A549 (cell line): ENCODE measurements around the gene DPH5. TPM values are rescaled to one million over a fixed set of nuclear protein-coding genes. Genes with fewer than 3 reads are reported as not detected.

Experiments used
- ATAC-seq, 2 experiments: fragments of 200-7000 bp in 1 of 2; fragments of >200 bp in 1 of 2; cut with Nextera tagmentation in 1 of 2; cut with Tn5 transposase in 1 of 2; 3 replicates each; pipeline versions ENCODE4 v1.8.0 to v1.9.1; 2018 to 2020; ENCODE audit warnings: mild to moderate bottlenecking in 1 of 2, moderate library complexity in 1 of 2
- CTCF ChIA-PET: fragments of 300-600 bp; sonication (Branson Sonifier 250); formaldehyde crosslinking; extraction: SDS; loops from one replicate; lab custom pipeline; 2021; ENCODE audit warnings: antibody characterized with exemption, inconsistent platforms; lab: Yijun Ruan, JAX
- POLR2A ChIA-PET: fragments of 350-600 bp; formaldehyde crosslinking; extraction: SDS; loops from one replicate; lab custom pipeline; 2021; ENCODE audit warnings: antibody characterized with exemption, inconsistent platforms; lab: Yijun Ruan, JAX
- DNase-seq, 2 experiments: peaks; one replicate each; pipeline versions ENCODE4 v3.0.0 to v3.0.0-alpha.2; 2011 to 2016; ENCODE audit warnings: low read depth in 1 of 2, low spot score in 1 of 2
- FAIRE-seq: peaks from 2 replicates; lab custom pipeline; 2011; peaks lifted over from hg19 to GRCh38; lab: Jason Lieb, UNC
- H3K27ac ChIP-seq, 2 experiments: fragments of >200 bp; sonication (Bioruptor Twin); formaldehyde crosslinking; 3 replicates each; pipeline ENCODE4 v1.5.1; 2016 to 2017
- H3K4me1 ChIP-seq: fragments of >200 bp; sonication (Bioruptor Twin); formaldehyde crosslinking; 3 replicates; pipeline ENCODE4 v1.6.1; 2016
- H3K4me2 ChIP-seq: fragments of >200 bp; sonication (Bioruptor Twin); formaldehyde crosslinking; 3 replicates; pipeline ENCODE4 v1.6.1; 2016
- H3K4me3 ChIP-seq: fragments of >200 bp; sonication (Bioruptor Twin); formaldehyde crosslinking; 3 replicates; pipeline ENCODE4 v1.5.1; 2016
- H3K9me3 ChIP-seq: fragments of >200 bp; sonication (Bioruptor Twin); formaldehyde crosslinking; 3 replicates; pipeline ENCODE4 v1.6.1; 2016
- BHLHE40 ChIP-seq: IDR thresholded peaks from 2 replicates; pipeline ENCODE4 v1.6.1; 2012; ENCODE audit warnings: low read depth, low read length, inconsistent platforms
- CBX8 ChIP-seq: fragments of 200-600 bp; sonication (generic); IDR thresholded peaks from 2 replicates; pipeline ENCODE4 v1.6.1; 2016
- CEBPB ChIP-seq, 2 experiments: fragments of >200 bp in 1 of 2; sonication (Bioruptor Twin) in 1 of 2; formaldehyde crosslinking in 1 of 2; IDR thresholded peaks; 2 replicates each; pipeline ENCODE4 v1.6.1; 2012 to 2016
- CHD2 ChIP-seq: fragments of 150-350 bp; IDR thresholded peaks from 2 replicates; pipeline ENCODE4 v1.6.1; 2014; ENCODE audit warnings: low read length; ENCODE audit not compliant: partially characterized antibody
- EHF ChIP-seq: fragments of 250-450 bp; sonication (Bioruptor Pico); IDR thresholded peaks from 2 replicates; pipeline ENCODE4 v1.5.0; 2020; ENCODE audit warnings: mild to moderate bottlenecking
- EP300 ChIP-seq, 2 experiments: fragments of >200 bp; sonication (Bioruptor Twin); formaldehyde crosslinking; IDR thresholded peaks; 2 replicates in 1 of 2; 3 replicates in 1 of 2; pipeline ENCODE4 v1.6.1; 2016 to 2017
- ESRRA ChIP-seq: fragments of 150-350 bp; IDR thresholded peaks from 2 replicates; pipeline ENCODE4 v1.6.1; 2014; ENCODE audit warnings: mild to moderate bottlenecking, low read length, borderline replicate concordance
- FOSB ChIP-seq: fragments of 250-450 bp; sonication (Bioruptor Pico); IDR thresholded peaks from 2 replicates; pipeline ENCODE4 v1.5.0; 2020; ENCODE audit warnings: mild to moderate bottlenecking, moderate library complexity
- FOSL2 ChIP-seq, 2 experiments: fragments of 450-650 bp in 1 of 2; fragments of >200 bp in 1 of 2; sonication (Bioruptor Twin) in 1 of 2; formaldehyde crosslinking; IDR thresholded peaks; 2 replicates each; pipeline versions ENCODE4 v1.5.0 to v1.6.1; 2016 to 2020; ENCODE audit warnings: mild to moderate bottlenecking in 1 of 2, moderate library complexity in 1 of 2
- HDAC2 ChIP-seq: fragments of 200-600 bp; sonication (generic); IDR thresholded peaks from 2 replicates; pipeline ENCODE4 v1.6.1; 2016
- HEYL ChIP-seq: fragments of 250-450 bp; sonication (Bioruptor Pico); IDR thresholded peaks from 2 replicates; pipeline ENCODE4 v1.8.0; 2021; ENCODE audit warnings: mild to moderate bottlenecking, moderate library complexity
- HOXA7 ChIP-seq: fragments of 250-450 bp; sonication (Bioruptor Pico); IDR thresholded peaks from 2 replicates; pipeline ENCODE4 v1.5.0; 2020; ENCODE audit warnings: mild to moderate bottlenecking, moderate library complexity
- HOXB13 ChIP-seq: fragments of 250-450 bp; sonication (Bioruptor Pico); IDR thresholded peaks from 2 replicates; pipeline ENCODE4 v1.5.0; 2020; ENCODE audit warnings: low read depth, mild to moderate bottlenecking, moderate library complexity
- JUN ChIP-seq, 2 experiments: fragments of >200 bp; sonication (Bioruptor Twin); formaldehyde crosslinking; IDR thresholded peaks; 2 replicates in 1 of 2; 3 replicates in 1 of 2; pipeline ENCODE4 v1.6.1; 2016 to 2017
- MAFK ChIP-seq: fragments of 450-650 bp; IDR thresholded peaks from 2 replicates; pipeline ENCODE4 v1.6.1; 2014; ENCODE audit not compliant: partially characterized antibody
- MAZ ChIP-seq: fragments of 150-350 bp; IDR thresholded peaks from 2 replicates; pipeline ENCODE4 v1.6.1; 2014; ENCODE audit warnings: antibody characterized with exemption, low read depth, low read length, borderline replicate concordance
- NFE2L2 ChIP-seq: fragments of 150-350 bp; conservative IDR thresholded peaks from 2 replicates; pipeline ENCODE4 v1.6.1; 2014; ENCODE audit warnings: low read length
- PHF8 ChIP-seq: fragments of 200-600 bp; sonication (generic); IDR thresholded peaks from 2 replicates; pipeline ENCODE4 v1.6.1; 2016; ENCODE audit warnings: low read depth, mild to moderate bottlenecking, antibody characterized with exemption, moderate library complexity, borderline replicate concordance
- POLR2AphosphoS2 ChIP-seq: conservative IDR thresholded peaks from 2 replicates; pipeline ENCODE4 v1.6.1; 2012; ENCODE audit warnings: low read length, improper control_type of control experiment, inconsistent platforms
- RAD21 ChIP-seq, 2 experiments: fragments of >200 bp in 1 of 2; sonication (Bioruptor Twin) in 1 of 2; formaldehyde crosslinking in 1 of 2; IDR thresholded peaks in 1 of 2; conservative IDR thresholded peaks in 1 of 2; 2 replicates in 1 of 2; 3 replicates in 1 of 2; pipeline ENCODE4 v1.6.1; 2012 to 2018; ENCODE audit warnings: inconsistent platforms in 1 of 2
- RARB ChIP-seq: fragments of 250-450 bp; sonication (Bioruptor Pico); IDR thresholded peaks from 2 replicates; pipeline ENCODE4 v1.8.0; 2021; ENCODE audit warnings: mild to moderate bottlenecking, moderate library complexity
- RCOR1 ChIP-seq: fragments of 150-350 bp; IDR thresholded peaks from 2 replicates; pipeline ENCODE4 v1.6.1; 2014; ENCODE audit warnings: antibody characterized with exemption, low read length, low read depth
- RFX5 ChIP-seq: fragments of 450-650 bp; IDR thresholded peaks from 2 replicates; pipeline ENCODE4 v1.7.1; 2014; ENCODE audit warnings: antibody characterized with exemption, mild to moderate bottlenecking, moderate library complexity
- SREBF2 ChIP-seq: fragments of 450-650 bp; IDR thresholded peaks from 2 replicates; pipeline ENCODE4 v1.6.1; 2014; ENCODE audit warnings: mild to moderate bottlenecking, moderate library complexity
- TFCP2L1 ChIP-seq: fragments of 250-450 bp; sonication (Bioruptor Pico); IDR thresholded peaks from 2 replicates; pipeline ENCODE4 v1.5.0; 2021; ENCODE audit warnings: mild to moderate bottlenecking
- TP53 ChIP-seq: fragments of 250-450 bp; sonication (Bioruptor Pico); IDR thresholded peaks from 2 replicates; pipeline ENCODE4 v1.5.0; 2021; ENCODE audit warnings: mild to moderate bottlenecking, moderate library complexity
- ZC3H11A ChIP-seq: fragments of 450-650 bp; IDR thresholded peaks from 2 replicates; pipeline ENCODE4 v1.6.1; 2014; ENCODE audit warnings: antibody characterized with exemption, mild to moderate bottlenecking
- ZNF302 ChIP-seq: fragments of 250-450 bp; sonication (Bioruptor Pico); IDR thresholded peaks from 2 replicates; pipeline ENCODE4 v1.9.0; 2021; ENCODE audit warnings: inconsistent platforms, mild to moderate bottlenecking, moderate library complexity
- ZSCAN20 ChIP-seq: fragments of 250-450 bp; sonication (Bioruptor Pico); IDR thresholded peaks from 2 replicates; pipeline ENCODE4 v1.8.0; 2022; ENCODE audit warnings: mild to moderate bottlenecking, moderate library complexity
- WGBS: methylation state at CpG from one replicate; pipeline ENCODE4 v1.1.6; 2017; ENCODE audit errors: missing lambda C conversion rate; 5-methylcytosine and 5-hydroxymethylcytosine counted together
- polyA plus RNA-seq, 4 experiments: library from polyadenylated mRNA; depleted of rRNA in 3 of 4; stranded (reverse); fragments of >200 nt; fragmentation: RNase III in 1 of 4; extraction: RNeasy Plus Mini Kit Qiagen cat#74134 plus additional on column Dnase treatment in 1 of 4; gene quantifications; 2 replicates in 3 of 4; 3 replicates in 1 of 4; pipeline ENCODE4 v1.2.3, GENCODE V29; 2011 to 2017
- TF ChIP-seq, protein P1 (sequence below): IDR thresholded peaks from 2 replicates; pipeline ENCODE4 v1.6.1; 2012
- TF ChIP-seq, protein P2 (sequence below): IDR thresholded peaks from 2 replicates; pipeline ENCODE4 v1.6.1; 2012; ENCODE audit warnings: low read depth, borderline replicate concordance
- TF ChIP-seq, protein P3 (sequence below): IDR thresholded peaks from 2 replicates; pipeline ENCODE4 v1.6.1; 2012
- TF ChIP-seq, protein P4 (sequence below): fragments of 150-350 bp; IDR thresholded peaks from 2 replicates; pipeline ENCODE4 v1.6.1; 2014; ENCODE audit warnings: low read depth, mild to moderate bottlenecking, low read length

The DPH5 gene
- polyA plus RNA-seq, 2 of the 4 experiments (the other 2 are of a cell fraction): 40.4 to 89.7 TPM

DNA sequence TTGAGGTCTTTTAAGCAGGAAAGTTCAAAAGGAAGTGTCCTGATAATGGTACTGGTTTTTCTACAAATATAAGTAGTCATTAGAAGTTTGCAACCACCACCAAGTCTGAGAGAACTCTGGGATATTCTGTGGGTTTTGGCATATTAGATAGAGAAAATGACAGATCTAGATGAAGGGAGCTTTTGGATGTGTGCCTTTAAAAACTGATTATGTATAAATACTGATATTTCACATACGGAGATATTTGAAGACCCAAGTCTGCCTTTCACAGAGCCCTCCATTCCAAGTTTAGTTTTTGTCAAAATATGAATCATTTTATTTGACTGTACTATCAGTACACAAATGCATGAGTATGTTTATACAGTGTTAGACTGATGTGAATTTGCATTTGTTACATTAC lies 48.6 kb downstream of the DPH5 start:
- no peak for DNase-seq
- CTCF ChIA-PET: no interaction called here
- TF ChIP-seq ZC3H11A: no peak
- no peak for TF ChIP-seq CBX8
- TF ChIP-seq RAD21 (conservative IDR thresholded peaks at IDR 0.05 in 1 of 2, IDR thresholded peaks at IDR 0.05 in 1 of 2): no peak
- TF ChIP-seq HEYL (CRISPR knock-in tag): no peak
- no peak for TF ChIP-seq PHF8
- TF ChIP-seq, protein P1, sequence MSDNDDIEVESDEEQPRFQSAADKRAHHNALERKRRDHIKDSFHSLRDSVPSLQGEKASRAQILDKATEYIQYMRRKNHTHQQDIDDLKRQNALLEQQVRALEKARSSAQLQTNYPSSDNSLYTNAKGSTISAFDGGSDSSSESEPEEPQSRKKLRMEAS: no peak
- TF ChIP-seq, all 56 proteins: peak for 0
- POLR2A ChIA-PET: no interaction called here
- H3K27ac ChIP-seq: no peak overlapping the region
- H3K4me1 ChIP-seq: no peaks in the 10 kb centered on the region
- H3K4me3 ChIP-seq: no peak overlapping the region
- FAIRE-seq (no peak), ATAC-seq (no peak)
- H3K4me2 ChIP-seq: no peak overlapping the region
- no peaks in the 10 kb centered on the region for H3K9me3 ChIP-seq
- 88% methylated on average over 1 of the region's 1 CpG for WGBS

DNA sequence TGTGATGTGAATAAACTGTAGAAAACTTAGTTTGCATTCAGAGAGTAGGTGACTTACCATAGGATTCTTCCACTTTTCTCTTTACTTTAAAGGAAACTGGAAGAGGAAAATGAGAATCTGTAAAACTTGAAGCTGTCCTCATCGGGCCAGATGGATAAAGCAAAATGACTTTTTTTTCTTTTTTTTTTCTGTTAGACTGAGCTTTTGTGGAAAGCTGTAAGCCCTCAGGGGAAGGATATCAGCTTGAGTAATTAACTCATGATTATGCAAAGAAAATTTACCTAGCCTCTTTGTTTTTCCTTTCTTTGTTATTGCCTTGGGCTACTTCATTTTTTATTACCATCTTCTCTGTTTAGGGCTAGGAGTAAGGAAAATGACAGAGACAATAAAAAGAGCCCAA lies 53.4 kb downstream of the DPH5 start:
- Histone ChIP-seq H3K9me3 (no peaks in the 10 kb centered on the region), H3K4me1 (no peaks in the 10 kb centered on the region), H3K4me2 (no peak overlapping the region), H3K4me3 (no peak overlapping the region), H3K27ac (no peak overlapping the region)
- WGBS: 89% methylated on average over 1 of the region's 1 CpG
- ATAC-seq: no peak
- FAIRE-seq: no peak
- ChIA-PET POLR2A (no interaction called here), CTCF (interaction anchor here (1.5 kb wide), 1 partner anchor 18 kb away, joined by 4 read pairs; no protein-coding TSS in a partner anchor)
- TF ChIP-seq CHD2: no peak
- TF ChIP-seq, protein P2, sequence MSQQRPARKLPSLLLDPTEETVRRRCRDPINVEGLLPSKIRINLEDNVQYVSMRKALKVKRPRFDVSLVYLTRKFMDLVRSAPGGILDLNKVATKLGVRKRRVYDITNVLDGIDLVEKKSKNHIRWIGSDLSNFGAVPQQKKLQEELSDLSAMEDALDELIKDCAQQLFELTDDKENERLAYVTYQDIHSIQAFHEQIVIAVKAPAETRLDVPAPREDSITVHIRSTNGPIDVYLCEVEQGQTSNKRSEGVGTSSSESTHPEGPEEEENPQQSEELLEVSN: no peak
- no peak for TF ChIP-seq EP300 (IDR thresholded peaks at IDR 0.05)
- no peak for TF ChIP-seq ZSCAN20 (CRISPR knock-in tag)
- TF ChIP-seq RAD21 (conservative IDR thresholded peaks at IDR 0.05 in 1 of 2, IDR thresholded peaks at IDR 0.05 in 1 of 2): no peak
- TF ChIP-seq TP53 (CRISPR knock-in tag): no peak
- TF ChIP-seq FOSB (CRISPR knock-in tag): no peak
- TF ChIP-seq, protein P3, sequence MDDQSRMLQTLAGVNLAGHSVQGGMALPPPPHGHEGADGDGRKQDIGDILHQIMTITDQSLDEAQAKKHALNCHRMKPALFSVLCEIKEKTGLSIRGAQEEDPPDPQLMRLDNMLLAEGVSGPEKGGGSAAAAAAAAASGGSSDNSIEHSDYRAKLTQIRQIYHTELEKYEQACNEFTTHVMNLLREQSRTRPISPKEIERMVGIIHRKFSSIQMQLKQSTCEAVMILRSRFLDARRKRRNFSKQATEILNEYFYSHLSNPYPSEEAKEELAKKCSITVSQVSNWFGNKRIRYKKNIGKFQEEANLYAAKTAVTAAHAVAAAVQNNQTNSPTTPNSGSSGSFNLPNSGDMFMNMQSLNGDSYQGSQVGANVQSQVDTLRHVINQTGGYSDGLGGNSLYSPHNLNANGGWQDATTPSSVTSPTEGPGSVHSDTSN: no peak
- no peak for TF ChIP-seq SREBF2
- TF ChIP-seq FOSL2 (IDR thresholded peaks at IDR 0.05): no peak
- no peak for TF ChIP-seq FOSL2 (CRISPR knock-in tag; IDR thresholded peaks at IDR 0.05)
- TF ChIP-seq JUN (IDR thresholded peaks at IDR 0.05): no peak
- TF ChIP-seq TFCP2L1 (CRISPR knock-in tag): no peak
- TF ChIP-seq EHF (CRISPR knock-in tag): no peak
- no peak for TF ChIP-seq RARB
- TF ChIP-seq MAFK: no peak
- TF ChIP-seq NFE2L2: no peak
- TF ChIP-seq RCOR1: no peak
- TF ChIP-seq ESRRA: no peak
- DNase-seq: no peak

DNA sequence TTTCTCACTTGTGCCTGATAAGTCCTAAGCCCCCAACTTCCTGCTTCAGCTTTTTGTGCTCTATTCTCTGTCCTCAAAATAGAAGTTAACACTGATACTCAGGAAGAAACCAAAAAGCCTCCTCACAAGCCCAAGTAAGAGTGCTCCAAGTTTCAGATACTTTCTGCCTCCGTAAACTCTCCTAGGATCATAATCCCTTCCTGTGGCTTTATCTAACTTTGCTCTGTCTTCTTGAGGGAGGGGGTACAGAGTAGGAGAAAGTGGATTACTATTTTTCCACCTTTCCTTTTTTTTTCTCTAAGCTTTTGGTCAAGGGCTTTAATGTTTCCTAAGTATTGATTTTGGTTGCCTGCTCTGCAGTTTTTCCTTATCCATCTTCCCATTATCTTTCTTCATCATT lies 54.6 kb downstream of the DPH5 start:
- Histone ChIP-seq H3K27ac (no peak overlapping the region), H3K9me3 (no peaks in the 10 kb centered on the region), H3K4me3 (no peak overlapping the region), H3K4me1 (no peaks in the 10 kb centered on the region), H3K4me2 (no peak overlapping the region)
- WGBS: 100% methylated on average over 1 of the region's 1 CpG
- CTCF ChIA-PET: no interaction called here
- FAIRE-seq (no peak), ATAC-seq (no peak), DNase-seq (no peak)
- no peak for TF ChIP-seq BHLHE40
- no peak for TF ChIP-seq ESRRA
- TF ChIP-seq RFX5: no peak
- no peak for TF ChIP-seq MAZ
- TF ChIP-seq CEBPB (IDR thresholded peaks at IDR 0.05): no peak
- TF ChIP-seq EP300 (IDR thresholded peaks at IDR 0.05): no peak
- TF ChIP-seq, protein P4, sequence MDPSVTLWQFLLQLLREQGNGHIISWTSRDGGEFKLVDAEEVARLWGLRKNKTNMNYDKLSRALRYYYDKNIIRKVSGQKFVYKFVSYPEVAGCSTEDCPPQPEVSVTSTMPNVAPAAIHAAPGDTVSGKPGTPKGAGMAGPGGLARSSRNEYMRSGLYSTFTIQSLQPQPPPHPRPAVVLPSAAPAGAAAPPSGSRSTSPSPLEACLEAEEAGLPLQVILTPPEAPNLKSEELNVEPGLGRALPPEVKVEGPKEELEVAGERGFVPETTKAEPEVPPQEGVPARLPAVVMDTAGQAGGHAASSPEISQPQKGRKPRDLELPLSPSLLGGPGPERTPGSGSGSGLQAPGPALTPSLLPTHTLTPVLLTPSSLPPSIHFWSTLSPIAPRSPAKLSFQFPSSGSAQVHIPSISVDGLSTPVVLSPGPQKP: no peak
- TF ChIP-seq, protein P3: no peak
- no peak for TF ChIP-seq ZNF302 (CRISPR knock-in tag)
- no peak for TF ChIP-seq HOXB13
- TF ChIP-seq HDAC2: no peak
- TF ChIP-seq HOXA7 (CRISPR knock-in tag): no peak
- no peak for TF ChIP-seq ZSCAN20 (CRISPR knock-in tag)
- TF ChIP-seq FOSB (CRISPR knock-in tag): no peak
- TF ChIP-seq JUN (IDR thresholded peaks at IDR 0.05): no peak
- TF ChIP-seq POLR2AphosphoS2: no peak
- POLR2A ChIA-PET: no interaction called here
